HTERT RPE-1 (cell line): ENCODE data around the gene TMEM107.
"Not testable (repeated sequence)": the region's sequence is repeated elsewhere in the genome, so short reads cannot be mapped to it uniquely, and the experiment has no call there.

Source experiments
- in situ Hi-C: fragments of 300-500 bp; cut with MboI; formaldehyde crosslinking; loops from 4 replicates; pipeline ENCODE4 v1.14.3; 2020; ENCODE audit warnings: low sequenced_read_pairs

The TMEM107 gene

GRCh38 chr17:8176197-8176940, at the start of gene TMEM107:
Gene TMEM107 (minus strand): TSS chr17:8176380. CDS start chr17:8176286, 94 bp downstream.
- in situ Hi-C loops = no loop called here

GRCh38 chr17:8224891-8225812, 49.0 kb upstream of the TMEM107 start:
- in situ Hi-C loops = no loop called here

GRCh38 chr17:8223356-8224126, 47.4 kb upstream of the TMEM107 start:
- in situ Hi-C loops = no loop called here

GRCh38 chr17:8222630-8223355, 46.6 kb upstream of the TMEM107 start:
- in situ Hi-C loops = no loop called here

- in situ Hi-C loops = no loop called here
Measured at GRCh38 chr17:8222380-8222629, 46.1 kb upstream of the TMEM107 start.

GRCh38 chr17:8221663-8222379, 45.6 kb upstream of the TMEM107 start:
- in situ Hi-C loops = no loop called here

- in situ Hi-C loops = no loop called here
Measured at GRCh38 chr17:8220783-8221662, 44.8 kb upstream of the TMEM107 start.

GRCh38 chr17:8214000-8214399, 37.8 kb upstream of the TMEM107 start:
- in situ Hi-C loops = not testable (repeated sequence)

GRCh38 chr17:8212312-8213180, 36.4 kb upstream of the TMEM107 start:
- in situ Hi-C loops = no loop called here

GRCh38 chr17:8210761-8211458, 34.7 kb upstream of the TMEM107 start:
- in situ Hi-C loops = no loop called here

- in situ Hi-C loops = no loop called here
Measured at GRCh38 chr17:8209907-8210760, 34.0 kb upstream of the TMEM107 start, which contains the start of gene AURKB. Gene AURKB (minus strand): TSS chr17:8210575. CDS start chr17:8210224, 351 bp downstream.

- in situ Hi-C loops = no loop called here
Measured at GRCh38 chr17:8206536-8206935, 30.4 kb upstream of the TMEM107 start.

GRCh38 chr17:8204761-8205555, 28.8 kb upstream of the TMEM107 start:
- in situ Hi-C loops = no loop called here

GRCh38 chr17:8192070-8192815, 16.1 kb upstream of the TMEM107 start:
- in situ Hi-C loops = no loop called here

- in situ Hi-C loops = no loop called here
Measured at GRCh38 chr17:8190506-8190905, 14.3 kb upstream of the TMEM107 start.
